Thoracic aorta (tissue), 2 donors: ENCODE results near the gene EPB41L5. TPM values are rescaled to one million over a fixed set of nuclear protein-coding genes. Genes with fewer than 3 reads are reported as not detected.
"Not testable (repeated sequence)": the region's sequence is repeated elsewhere in the genome, so short reads cannot be mapped to it uniquely, and the experiment has no call there.

Experiments used
- ATAC-seq: fragments of 150-250 bp; one replicate; pipeline ENCODE4 v1.8.0; 2017; ENCODE audit warnings: low read depth; ENCODE audit not compliant: insufficient number of reproducible peaks, low FRiP score
- DNase-seq: peaks from one replicate; pipeline ENCODE4 v3.0.0-alpha.2; 2020; ENCODE audit warnings: low spot score
- H3K27ac ChIP-seq, 2 donors: fragments of 200-600 bp; sonication (generic); 1 replicate in 1 of 2; 2 replicates in 1 of 2; pipeline ENCODE4 v1.5.1; 2016; ENCODE audit warnings: mild to moderate bottlenecking in 2 of 2, moderate library complexity in 2 of 2
- H3K27me3 ChIP-seq: fragments of 200-600 bp; sonication (generic); replicated peaks from 2 replicates; pipeline ENCODE4 v1.6.0; 2016; ENCODE audit warnings: mild to moderate bottlenecking; ENCODE audit not compliant: insufficient read depth
- H3K36me3 ChIP-seq: fragments of 200-600 bp; sonication (generic); one replicate; pipeline ENCODE4 v1.5.1; 2016
- H3K4me1 ChIP-seq, 2 donors: fragments of 200-600 bp; sonication (generic); 1 replicate in 1 of 2; 2 replicates in 1 of 2; pipeline versions ENCODE4 v1.5.1 to v1.6.0; 2016; ENCODE audit warnings: low read depth in 2 of 2, mild to moderate bottlenecking in 1 of 2; ENCODE audit not compliant: control insufficient read depth in 1 of 2
- H3K4me3 ChIP-seq: fragments of 200-600 bp; sonication (generic); 2 replicates; pipeline ENCODE4 v1.5.1; 2016; ENCODE audit warnings: mild to moderate bottlenecking
- H3K9me3 ChIP-seq: fragments of 200-600 bp; sonication (generic); 2 replicates; pipeline ENCODE4 v1.5.1; 2016
- total RNA-seq, 2 donors: library from RNA; depleted of rRNA; stranded (reverse); fragments of >200 nt; gene quantifications; one replicate each; pipeline versions ENCODE4 v1.1.0 to v1.2.3, GENCODE V29; 2016
- TF ChIP-seq, protein P1 (sequence below): fragments of 200-600 bp; sonication (generic); IDR thresholded peaks from one replicate; pipeline ENCODE4 v1.5.1; 2019; ENCODE audit warnings: antibody characterized with exemption

Gene EPB41L5
- total RNA-seq, 2 donors from 2014 or later: 15.4 to 18.5 TPM

DNA sequence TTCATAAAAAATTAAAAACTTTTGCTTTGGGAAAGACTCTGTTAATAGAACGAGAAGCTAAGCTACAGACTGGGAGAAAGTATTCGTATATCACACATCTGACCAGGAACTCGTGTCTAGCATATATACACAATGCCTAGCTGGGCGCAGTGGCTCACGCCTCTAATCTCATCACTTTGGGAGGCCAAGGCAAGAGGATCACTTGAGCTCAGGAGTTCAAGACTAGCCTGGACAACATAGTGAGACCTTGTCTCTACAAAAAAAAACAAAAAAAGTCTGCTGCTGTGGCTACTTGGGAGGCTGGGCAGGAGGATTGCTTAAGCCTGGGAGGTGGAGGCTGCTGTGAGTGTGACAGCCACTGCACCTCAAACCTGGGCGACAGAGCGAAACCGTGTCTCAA is 46.6 kb downstream of the EPB41L5 start:
- ATAC-seq: no peak

DNA sequence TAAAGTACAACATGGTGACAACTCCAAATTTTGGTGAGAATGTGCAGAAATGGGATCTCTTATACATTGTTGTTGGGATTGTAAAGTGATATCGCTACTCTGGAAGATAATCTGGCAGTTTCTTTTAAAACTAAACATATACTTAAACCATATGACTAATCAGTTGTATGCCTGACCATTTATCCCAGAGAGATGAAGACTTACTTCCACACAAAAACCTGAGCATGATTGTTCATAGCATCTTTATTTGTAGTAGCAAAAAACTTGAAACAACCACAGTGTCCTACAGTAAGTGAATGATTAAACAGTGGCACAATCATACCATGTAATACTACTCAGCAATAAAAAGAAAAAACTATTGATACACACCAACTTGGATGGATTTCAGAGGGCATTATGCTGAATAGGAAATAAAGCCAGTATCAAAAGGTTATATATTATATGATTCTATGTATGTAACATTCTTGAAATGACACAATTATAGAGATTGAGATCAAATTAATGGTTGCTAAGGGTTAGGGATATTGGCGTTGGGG is 47.3 kb downstream of the EPB41L5 start:
- no peak overlapping the region for H3K27ac ChIP-seq
- no peak for ATAC-seq
- TF ChIP-seq, protein P1, sequence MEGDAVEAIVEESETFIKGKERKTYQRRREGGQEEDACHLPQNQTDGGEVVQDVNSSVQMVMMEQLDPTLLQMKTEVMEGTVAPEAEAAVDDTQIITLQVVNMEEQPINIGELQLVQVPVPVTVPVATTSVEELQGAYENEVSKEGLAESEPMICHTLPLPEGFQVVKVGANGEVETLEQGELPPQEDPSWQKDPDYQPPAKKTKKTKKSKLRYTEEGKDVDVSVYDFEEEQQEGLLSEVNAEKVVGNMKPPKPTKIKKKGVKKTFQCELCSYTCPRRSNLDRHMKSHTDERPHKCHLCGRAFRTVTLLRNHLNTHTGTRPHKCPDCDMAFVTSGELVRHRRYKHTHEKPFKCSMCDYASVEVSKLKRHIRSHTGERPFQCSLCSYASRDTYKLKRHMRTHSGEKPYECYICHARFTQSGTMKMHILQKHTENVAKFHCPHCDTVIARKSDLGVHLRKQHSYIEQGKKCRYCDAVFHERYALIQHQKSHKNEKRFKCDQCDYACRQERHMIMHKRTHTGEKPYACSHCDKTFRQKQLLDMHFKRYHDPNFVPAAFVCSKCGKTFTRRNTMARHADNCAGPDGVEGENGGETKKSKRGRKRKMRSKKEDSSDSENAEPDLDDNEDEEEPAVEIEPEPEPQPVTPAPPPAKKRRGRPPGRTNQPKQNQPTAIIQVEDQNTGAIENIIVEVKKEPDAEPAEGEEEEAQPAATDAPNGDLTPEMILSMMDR: no peak

More for the DNA sequence above, 46.6 kb downstream of the EPB41L5 start:
- no peak for DNase-seq
- Histone ChIP-seq H3K36me3 (no peaks in the 10 kb centered on the region), H3K27me3 (no peaks in the 10 kb centered on the region), H3K9me3 (peaks cover 3% of the 10 kb centered on the region), H3K4me1 (no peaks in the 10 kb centered on the region), H3K4me3 (no peak overlapping the region), H3K27ac (no peak overlapping the region)
- TF ChIP-seq, protein P1: no peak

DNA sequence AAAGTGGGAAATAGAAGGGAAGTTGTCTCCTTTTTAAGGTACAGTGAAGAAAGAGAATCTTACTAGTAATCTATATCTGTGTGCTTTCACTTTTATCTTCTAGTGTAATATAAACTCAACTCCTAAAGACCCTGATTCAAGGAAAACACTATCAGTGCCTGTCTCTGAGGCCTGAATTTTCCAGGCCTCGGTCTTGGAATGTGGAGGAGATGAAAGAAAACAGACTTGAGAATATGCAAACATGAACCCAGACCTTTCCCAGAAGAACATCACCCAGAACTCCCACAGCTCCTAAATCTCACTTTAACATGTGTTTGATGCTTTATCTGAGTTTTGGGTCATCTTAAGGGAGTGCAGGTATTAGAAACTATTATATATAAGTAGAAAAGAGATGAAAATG is 51.8 kb downstream of the EPB41L5 start:
- no peak for ATAC-seq
- DNase-seq: no peak
- TF ChIP-seq, protein P1: no peak
- Histone ChIP-seq H3K36me3 (no peaks in the 10 kb centered on the region), H3K27ac (no peak overlapping the region), H3K4me1 (no peaks in the 10 kb centered on the region), H3K9me3 (no peaks in the 10 kb centered on the region), H3K27me3 (no peaks in the 10 kb centered on the region), H3K4me3 (no peak overlapping the region)

More for the DNA sequence above, 47.3 kb downstream of the EPB41L5 start:
- Histone ChIP-seq H3K36me3 (no peaks in the 10 kb centered on the region), H3K4me3 (no peak overlapping the region), H3K4me1 (no peaks in the 10 kb centered on the region), H3K9me3 (peaks cover 3% of the 10 kb centered on the region), H3K27me3 (no peaks in the 10 kb centered on the region)
- no peak for DNase-seq

DNA sequence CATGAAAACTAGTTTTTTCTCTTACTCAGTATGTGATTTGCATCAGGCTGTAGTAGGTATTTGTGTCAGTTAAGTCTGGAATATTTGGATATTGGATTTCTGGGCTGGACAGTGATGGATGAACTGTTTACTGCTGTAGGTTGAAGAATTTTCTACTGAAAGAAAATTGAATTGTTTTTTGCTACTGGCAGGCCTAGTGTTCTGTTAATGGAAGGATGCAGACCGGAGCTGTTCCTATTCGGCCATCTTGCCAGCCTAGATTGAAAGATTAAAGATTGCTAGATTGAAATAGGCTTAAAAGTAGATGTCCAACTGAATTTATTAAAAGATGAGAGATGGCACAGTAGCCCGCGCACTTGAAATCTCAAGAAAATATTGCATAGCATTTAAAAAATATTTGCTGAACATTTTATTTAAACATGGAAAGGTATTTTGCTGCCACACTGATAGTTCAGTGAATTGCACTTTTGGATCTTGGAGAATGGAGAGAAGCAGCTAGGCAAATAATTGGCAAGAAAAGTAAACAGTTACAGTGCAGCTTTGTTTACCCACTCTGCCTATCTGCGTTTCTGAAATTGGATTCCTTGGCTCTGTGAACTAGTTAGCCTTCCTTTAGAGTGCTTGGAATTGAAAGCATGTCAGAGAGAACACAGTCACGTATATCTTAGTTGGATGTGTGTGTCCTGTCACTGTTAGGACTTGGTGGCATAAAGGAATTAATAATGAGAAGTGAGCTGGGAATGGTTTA is 54.1 kb downstream of the EPB41L5 start:
- H3K36me3 ChIP-seq: no peaks in the 10 kb centered on the region
- no peak for ATAC-seq
- TF ChIP-seq, protein P1: no peak
- H3K27me3 ChIP-seq: no peaks in the 10 kb centered on the region
- no peak overlapping the region for H3K27ac ChIP-seq
- no peaks in the 10 kb centered on the region for H3K4me1 ChIP-seq
- DNase-seq: no peak
- no peak overlapping the region for H3K4me3 ChIP-seq
- H3K9me3 ChIP-seq: no peaks in the 10 kb centered on the region

DNA sequence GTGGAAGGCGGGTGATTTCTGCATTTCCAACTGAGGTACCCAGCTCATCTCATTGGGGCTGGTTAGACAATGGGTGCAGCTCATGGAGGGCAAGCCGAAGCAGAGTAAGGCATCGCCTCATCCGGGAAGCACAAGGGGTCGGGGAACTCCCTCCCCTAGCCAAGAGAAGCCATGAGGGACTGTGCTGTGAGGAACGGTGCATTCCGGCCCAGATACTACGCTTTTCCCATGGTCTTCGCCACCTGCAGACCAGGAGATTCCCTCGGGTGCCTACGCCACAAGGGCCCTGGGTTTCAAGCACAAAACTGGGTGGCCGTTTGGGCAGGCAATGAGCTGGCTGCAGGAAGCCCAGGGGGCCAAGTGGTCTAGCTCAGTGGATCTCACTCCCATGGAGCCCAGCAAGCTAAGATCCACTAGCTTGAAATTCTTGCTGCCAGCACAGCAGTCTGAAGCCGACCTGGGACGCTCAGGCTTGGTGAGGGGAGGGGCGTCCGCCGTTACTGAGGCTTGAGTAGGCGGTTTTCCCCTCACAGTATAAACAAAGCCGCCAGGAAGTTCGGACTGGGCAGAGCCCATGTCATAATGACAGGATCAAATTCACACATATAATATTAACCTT is 55.3 kb downstream of the EPB41L5 start:
- H3K27me3 ChIP-seq: not testable (repeated sequence)

More for the DNA sequence above, 55.3 kb downstream of the EPB41L5 start:
- not testable (repeated sequence) for H3K4me1 ChIP-seq, H3K27ac ChIP-seq, H3K4me3 ChIP-seq, H3K36me3 ChIP-seq, DNase-seq, ATAC-seq, H3K9me3 ChIP-seq
